SU-DHL-6 (cell line): ENCODE results near the gene IRF7.

ENCODE experiments used
- EZH2phosphoT487 ChIP-seq: fragments of 200-600 bp; sonication (generic), shearing (Covaris generic); conservative IDR thresholded peaks from 2 replicates; pipeline ENCODE4 v1.6.1; 2018; ENCODE audit warnings: mild to moderate bottlenecking, antibody characterized with exemption, low read length, moderate library complexity, mixed read lengths
- TF ChIP-seq, protein P1 (sequence below): fragments of 200-600 bp; sonication (generic); IDR thresholded peaks from one replicate; pipeline ENCODE4 v1.5.1; 2017; ENCODE audit warnings: antibody characterized with exemption, mild to moderate bottlenecking, low read length, moderate library complexity; ENCODE audit not compliant: insufficient read depth, poor library complexity, severe bottlenecking

DNA sequence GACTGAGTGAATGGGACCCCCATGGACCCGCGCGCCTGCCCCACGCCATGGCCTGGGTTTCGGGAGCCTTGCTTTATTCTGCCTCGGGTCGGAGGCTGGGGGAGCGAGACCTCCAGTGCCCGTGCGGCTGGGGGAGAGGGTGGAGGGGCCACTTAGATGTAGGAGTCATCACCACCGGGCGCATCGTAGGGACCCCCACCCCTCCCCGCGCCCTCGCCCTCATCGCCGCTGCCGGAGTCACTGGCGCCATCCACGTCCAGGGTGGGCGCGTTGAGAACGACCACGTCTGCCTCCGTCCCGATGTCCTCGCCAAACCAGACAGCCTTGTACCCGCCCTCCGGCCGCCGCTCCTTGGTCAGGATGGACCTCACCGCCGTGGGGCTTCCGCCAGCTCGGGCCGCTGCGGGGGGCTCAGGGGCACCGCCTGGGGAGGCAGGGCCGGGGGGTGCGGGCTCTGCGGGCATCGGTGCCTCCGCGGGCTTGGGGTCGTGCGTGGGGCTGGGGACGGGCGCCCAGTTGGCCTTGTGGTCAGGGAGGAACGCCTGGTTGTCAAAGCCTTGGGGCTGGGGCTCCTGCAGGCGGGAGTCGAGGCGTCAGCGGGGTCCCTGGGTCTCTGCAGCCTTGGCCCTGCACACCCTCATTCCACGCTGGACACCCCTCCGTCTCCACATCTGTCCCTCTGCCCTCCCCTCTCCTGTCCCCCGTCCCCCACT is 1.6 kb upstream of the IRF7 start:
- TF ChIP-seq, protein P1, sequence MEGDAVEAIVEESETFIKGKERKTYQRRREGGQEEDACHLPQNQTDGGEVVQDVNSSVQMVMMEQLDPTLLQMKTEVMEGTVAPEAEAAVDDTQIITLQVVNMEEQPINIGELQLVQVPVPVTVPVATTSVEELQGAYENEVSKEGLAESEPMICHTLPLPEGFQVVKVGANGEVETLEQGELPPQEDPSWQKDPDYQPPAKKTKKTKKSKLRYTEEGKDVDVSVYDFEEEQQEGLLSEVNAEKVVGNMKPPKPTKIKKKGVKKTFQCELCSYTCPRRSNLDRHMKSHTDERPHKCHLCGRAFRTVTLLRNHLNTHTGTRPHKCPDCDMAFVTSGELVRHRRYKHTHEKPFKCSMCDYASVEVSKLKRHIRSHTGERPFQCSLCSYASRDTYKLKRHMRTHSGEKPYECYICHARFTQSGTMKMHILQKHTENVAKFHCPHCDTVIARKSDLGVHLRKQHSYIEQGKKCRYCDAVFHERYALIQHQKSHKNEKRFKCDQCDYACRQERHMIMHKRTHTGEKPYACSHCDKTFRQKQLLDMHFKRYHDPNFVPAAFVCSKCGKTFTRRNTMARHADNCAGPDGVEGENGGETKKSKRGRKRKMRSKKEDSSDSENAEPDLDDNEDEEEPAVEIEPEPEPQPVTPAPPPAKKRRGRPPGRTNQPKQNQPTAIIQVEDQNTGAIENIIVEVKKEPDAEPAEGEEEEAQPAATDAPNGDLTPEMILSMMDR = no peak
- TF ChIP-seq EZH2phosphoT487 = no peak
